Upper lobe of left lung (tissue), 4 donors: Measurements from ENCODE around the gene PDE4A.

Experiments used
- CTCF ChIP-seq, 6 experiments: fragments of 450-650 bp in 4 of 6; fragments of 200-600 bp in 2 of 6; sonication (generic) in 2 of 6; IDR thresholded peaks; one replicate each; pipeline ENCODE4 v1.5.1; 2016 to 2019; ENCODE audit warnings: antibody characterized with exemption in 6 of 6
- EP300 ChIP-seq, 4 donors: sonication (generic); formaldehyde crosslinking; IDR thresholded peaks; one replicate each; pipeline ENCODE4 v1.5.1; 2017; ENCODE audit warnings: antibody characterized with exemption in 4 of 4, control low read depth in 2 of 4
- POLR2A ChIP-seq, 4 donors: fragments of 450-650 bp; IDR thresholded peaks; one replicate each; pipeline ENCODE4 v1.5.1; 2016 to 2017; ENCODE audit warnings: antibody characterized with exemption in 4 of 4, mild to moderate bottlenecking in 2 of 4
- POLR2AphosphoS5 ChIP-seq, 2 donors: sonication (generic); formaldehyde crosslinking; IDR thresholded peaks; one replicate each; pipeline ENCODE4 v1.5.1; 2017; ENCODE audit warnings: antibody characterized with exemption in 2 of 2

- TF ChIP-seq CTCF (IDR thresholded peaks at IDR 0.05) (peak in 1 of 6 experiments; percentile 35), POLR2AphosphoS5 (IDR thresholded peaks at IDR 0.05) (no peak), POLR2A (IDR thresholded peaks at IDR 0.05) (no peak), EP300 (IDR thresholded peaks at IDR 0.05) (no peak)
Measured at GRCh38 chr19:10514211-10515145, 94.1 kb downstream of the PDE4A start.
